Measurements from ENCODE around the gene TMPRSS13.

The TMPRSS13 gene

DNA sequence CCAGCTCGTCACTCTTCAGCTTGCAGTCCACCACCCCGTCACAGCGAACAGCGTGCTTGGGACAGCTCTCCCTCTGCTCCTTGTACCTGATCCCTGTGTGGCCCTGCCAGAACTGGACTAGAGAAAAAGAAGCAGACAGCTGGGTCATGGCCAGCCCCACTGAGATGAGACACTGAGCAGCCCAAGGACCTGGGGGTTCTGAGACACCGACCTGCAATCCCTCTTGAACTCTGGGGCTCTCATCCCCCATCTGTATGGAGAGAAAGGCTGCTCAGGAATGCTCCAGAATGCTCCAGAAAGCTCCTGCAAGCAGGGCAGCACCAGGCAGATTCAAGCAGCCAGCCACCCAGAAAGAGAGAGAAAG lies 14.8 kb downstream of the TMPRSS13 start:
- no peak for DNase-seq (ENCODE audit: low read depth, low spot score)

DNA sequence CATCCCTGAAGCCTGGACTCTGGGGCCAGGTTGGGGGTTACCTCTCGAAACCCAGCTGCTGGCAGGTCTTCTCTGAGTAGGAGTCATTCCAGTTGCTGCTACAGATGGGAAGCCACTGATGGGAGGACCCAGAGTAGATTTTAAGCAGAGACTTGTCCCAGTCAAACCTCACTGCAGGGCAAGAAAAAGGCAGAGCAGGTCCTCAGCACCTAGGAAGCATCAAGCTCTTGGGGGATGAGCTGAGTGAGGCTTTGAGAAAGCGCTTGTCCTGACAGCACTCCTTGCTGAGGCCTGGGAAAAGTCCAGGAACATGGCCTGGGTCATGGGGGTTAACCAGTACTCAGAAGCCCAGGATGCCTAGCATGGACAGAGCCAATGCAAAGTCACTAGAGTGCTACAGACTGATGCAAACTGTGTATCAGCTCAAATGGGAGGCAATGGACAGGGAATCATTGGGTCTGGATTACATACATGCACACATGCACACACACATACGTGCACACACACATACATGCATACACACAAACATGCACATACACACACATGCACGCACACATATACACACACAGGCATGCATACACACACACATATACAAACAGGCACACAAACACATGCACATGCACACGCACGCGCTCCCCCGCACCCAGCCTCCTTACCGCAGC lies 15.3 kb downstream of the TMPRSS13 start:
- DNase-seq (ENCODE audit: low read depth, low spot score), result no peak

DNA sequence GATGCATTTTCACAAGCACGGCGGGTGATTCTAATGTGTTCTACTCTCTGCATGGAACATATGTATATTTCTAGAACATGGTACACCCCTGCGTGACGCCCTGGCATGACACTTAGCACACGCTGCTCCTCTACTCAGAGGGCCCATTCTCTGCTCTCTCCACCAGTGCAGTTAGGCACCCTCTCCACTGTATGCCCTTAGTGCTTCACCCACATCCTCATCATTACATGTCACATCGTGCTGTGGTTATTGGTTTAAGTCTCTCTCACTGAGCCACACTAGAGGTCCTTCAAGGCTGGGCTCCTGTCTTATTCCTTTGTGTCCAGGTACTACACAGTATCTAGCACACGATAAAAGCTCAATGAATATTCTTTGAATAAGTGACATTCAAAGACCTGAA lies 16.7 kb downstream of the TMPRSS13 start:
- DNase-seq (ENCODE audit: low read depth, low spot score), result no peak

DNA sequence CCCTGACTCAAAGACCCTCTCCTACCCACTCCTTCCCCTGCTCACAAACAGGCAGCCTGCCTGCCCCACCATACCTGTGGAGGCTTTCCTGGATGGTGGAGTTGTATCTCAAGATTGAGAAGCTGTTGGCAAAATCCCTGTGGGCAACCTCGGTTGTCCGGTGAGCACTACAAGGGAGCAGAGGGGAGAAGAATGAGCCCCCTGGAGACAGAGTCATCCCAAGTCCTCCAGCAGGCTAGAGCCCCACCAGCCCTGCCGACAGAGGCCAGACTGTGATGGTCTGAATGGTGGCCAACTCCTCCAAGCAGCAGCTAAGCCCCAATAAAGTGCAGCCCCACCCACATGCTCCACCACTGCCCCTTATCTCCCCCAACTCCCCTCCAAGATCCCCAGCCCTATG lies 17.5 kb downstream of the TMPRSS13 start:
- DNase-seq (ENCODE audit: low read depth, low spot score), result no peak

DNA sequence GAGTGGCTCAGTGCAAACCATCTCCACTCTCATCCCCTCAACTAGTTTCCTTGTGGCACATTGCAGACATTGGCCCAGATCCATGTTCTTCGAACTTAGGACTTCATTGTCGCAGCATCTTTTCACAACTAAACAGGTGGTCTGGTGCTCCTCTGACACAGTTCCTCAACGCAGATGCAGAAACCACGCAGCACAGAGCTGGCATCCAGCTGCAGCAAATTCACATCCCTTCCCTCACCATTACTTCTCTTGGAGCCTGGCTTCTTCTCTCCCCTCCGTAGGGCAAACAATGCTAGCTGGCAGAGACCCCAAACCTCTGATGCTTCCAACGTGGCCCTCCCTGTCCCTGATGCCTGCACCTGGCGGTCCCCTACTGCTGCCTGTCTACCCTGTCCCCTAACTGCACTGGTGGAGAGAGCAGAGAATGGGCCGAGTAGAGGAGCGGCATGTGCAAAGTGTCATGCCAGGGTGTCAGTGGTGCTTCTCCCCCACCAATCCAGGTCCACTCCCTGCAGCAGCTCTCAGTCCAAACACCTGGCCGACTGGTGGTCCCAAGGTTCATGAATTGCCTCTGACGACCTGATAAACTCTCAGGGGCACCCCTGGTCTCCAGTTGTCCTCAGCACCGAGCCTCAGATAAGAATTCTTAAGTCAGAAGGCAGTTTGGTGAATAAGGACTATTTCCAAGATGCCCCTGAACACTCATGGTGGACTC lies 18.1 kb downstream of the TMPRSS13 start:
- no peak for DNase-seq (ENCODE audit: low read depth, low spot score)

DNA sequence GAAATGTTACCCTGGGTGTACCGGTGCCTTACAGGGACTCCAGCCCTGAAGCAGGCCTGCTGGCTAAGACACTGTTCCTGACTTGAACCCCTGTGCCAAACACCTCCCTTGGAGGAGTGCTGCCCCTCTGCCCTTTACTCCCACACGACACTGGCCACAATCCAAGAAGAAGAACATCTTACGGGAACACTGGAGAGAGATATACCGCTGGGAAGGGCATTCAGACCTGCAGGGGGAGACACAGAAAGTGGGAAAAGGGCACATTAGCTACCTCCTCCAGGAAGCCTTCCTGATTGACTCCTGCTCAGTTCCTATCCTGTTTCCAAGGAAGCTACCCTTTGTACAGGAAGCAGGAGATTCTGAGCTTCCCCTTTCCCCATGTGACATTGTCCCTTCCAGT lies 18.7 kb downstream of the TMPRSS13 start:
- no peak for DNase-seq (ENCODE audit: low read depth, low spot score)

DNA sequence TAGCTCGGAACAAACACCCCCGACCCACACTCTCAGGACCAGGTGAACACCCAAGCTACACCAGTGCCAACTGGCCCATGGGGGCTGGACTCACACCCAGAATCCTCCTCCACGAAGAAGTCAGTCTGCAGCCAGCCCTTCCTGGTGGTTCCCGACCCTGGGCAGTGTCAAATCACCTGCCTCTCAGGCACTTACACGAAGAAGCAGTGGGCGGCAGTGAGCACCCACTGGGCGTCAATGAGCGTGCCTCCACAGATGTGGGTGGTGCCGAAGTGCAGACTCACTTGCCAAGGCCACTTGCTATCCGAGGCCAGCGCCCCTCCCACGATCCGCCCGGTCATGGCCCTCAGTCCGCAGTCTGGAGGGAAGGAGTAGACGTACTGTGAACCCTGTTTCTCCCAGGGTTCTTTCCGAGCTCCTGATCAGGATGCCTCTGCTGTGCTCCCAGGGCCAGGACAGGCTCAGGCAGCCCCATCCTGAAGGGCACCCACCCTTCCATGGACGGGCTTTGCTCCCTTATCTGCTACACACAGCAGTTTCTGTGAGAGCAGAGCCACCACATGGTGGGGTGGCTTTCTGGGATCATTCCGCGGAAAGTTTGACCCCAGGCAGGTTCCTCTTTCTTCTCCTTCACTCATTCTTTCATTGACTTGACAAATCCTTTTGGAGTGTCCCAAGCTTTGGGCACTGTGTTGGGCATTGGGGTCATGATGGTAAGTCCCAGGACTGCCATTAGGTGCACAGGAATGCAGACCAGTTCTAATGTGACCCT lies 19.4 kb downstream of the TMPRSS13 start:
- DNase-seq (ENCODE audit: low read depth, low spot score), result no peak

DNA sequence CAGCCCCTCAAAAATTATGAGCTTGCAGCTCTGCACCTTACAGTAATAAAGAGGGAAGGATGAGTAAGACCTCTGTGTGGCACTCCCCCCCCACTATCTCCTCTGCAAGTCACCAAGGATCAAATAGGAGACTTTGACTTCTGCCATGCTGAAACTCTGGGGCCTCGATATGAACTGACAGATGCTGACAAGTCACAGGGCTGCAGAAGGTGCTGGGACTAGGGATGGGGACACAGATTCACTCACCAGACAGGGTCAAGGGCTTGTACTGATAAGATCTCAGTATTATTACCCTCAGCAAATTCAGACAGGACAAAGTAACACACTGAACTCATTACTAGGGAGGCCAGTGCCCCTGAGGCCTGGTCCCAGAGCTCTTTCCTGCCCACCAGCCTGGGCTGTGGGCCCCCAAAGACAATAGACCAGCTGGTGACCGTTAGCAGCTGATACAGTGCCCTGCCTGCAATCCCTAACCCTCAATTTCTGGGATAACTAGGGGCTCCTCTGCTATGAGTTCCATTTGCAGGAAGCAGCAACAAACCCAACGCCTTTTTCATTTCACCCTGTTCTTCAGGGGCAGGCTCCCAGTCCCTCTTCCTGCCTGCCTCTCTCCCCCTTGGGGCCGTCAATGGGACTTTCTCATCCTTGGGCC lies 20.1 kb downstream of the TMPRSS13 start:
- DNase-seq (ENCODE audit: low read depth, low spot score), result no peak

DNA sequence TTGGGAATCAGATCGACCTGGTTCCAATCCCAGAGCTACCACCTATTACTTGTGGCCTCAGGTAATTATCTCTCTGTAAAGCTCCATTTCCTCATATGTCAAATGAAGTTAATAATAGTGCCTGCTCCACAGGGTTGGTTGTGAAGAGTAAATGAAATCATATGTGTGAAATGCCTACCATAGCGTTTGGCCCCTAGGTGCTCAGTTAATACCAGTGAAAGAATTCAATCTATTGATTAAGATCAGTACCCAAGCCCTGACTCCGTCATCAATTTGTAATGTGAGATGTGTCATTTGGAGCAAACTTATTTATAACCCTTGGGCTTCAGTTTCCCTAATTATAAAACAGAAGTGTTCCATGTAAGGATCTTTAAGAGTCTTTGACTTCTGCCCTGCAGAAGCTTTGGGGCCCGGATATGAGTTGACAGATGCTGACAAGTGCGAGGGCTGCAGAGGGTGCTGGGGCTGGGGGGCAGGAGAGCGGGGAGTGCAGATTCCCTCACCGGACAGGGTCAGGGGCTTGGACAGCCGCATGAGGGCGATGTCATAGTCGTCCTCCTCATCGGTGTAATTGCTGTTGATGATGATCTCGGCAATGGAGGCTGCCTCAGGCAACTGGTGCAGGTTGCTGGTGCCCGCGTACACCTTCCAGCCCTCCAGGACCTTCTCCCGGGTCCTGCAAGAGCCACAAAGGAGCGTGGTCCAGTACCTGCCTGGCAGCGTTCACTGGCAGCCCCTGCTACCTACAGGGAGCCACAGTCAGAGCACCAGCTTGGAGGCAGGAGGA lies 20.9 kb downstream of the TMPRSS13 start:
- DNase-seq (ENCODE audit: low read depth, low spot score), result no peak

DNA sequence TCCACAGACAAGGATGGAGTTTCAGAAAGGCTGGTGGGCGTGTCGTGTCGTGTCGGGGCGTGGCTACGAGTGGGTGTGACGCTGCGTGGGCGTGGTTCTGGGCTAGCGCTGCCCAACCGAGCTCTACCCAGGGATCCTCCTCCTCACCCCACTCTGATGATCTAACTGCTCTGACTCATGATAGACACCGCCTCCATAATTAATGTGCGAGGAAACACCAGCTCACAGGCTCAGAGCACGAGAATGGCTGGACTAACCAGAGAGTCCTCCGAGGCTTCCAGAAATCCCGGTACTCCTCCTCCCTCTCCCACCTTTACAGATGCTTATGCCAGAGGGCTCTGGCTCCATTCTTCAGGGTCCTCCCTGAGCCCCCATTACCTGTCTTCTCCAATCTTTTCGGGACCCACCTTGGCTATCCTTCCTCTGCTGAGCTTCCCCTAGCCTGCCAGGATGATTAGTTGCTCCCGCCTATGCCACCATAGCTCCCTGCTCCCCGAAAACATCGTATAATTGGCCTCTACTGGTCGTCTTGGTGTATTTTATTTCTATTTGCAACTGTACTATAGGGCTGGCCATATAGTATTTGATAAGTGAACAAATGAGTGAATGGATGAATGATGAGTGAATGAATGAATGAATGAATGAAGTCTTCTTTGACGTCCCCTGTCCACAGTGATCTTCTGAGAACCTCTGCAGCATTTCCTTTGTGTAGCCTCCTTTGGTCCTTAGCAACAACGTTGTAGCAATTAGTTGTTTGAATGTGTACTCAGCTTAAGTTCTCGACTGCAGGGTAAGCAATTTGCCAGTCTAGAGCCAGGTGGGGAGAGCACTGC lies 21.7 kb downstream of the TMPRSS13 start:
- peak; percentile 56 for DNase-seq (ENCODE audit: low read depth, low spot score)

DNA sequence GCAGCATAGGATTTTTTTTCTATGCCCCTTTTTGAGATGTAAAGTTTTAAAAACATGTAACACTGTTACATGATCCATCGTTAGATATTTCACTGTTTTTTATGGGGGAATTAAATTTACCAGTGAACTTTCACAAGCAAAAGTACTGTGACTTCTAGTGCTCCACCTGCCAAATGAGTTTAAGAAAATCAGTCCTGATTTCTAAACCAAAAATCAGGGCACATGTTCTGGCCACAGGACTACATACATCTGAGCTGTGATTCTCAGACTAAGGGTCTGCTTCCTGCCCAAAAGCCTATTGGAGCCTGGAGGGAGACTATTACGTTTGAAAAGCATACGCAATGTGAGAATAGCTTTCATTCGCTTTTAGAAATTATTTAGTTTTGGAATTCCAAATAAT lies 22.5 kb downstream of the TMPRSS13 start:
- DNase-seq (ENCODE audit: low read depth, low spot score), result no peak

DNA sequence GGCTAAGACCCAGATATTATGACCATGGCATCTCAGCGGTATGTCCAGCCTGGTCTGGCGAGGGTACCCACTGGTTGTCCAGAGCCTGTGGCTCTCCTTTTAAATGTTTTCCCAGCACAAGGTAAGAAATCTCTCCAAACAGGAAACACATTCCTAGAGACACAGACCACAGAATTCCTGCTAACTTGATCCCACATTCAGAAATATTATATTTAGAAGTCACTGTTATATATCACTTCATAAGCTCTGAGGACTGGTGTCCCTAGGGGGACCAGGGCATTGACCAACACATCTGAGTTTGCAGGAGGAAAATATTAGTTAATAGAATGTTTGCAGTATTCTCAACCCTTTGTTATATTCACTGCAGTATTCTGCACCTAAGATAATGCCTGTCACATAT lies 23.1 kb downstream of the TMPRSS13 start:
- no peak for DNase-seq (ENCODE audit: low read depth, low spot score)

DNA sequence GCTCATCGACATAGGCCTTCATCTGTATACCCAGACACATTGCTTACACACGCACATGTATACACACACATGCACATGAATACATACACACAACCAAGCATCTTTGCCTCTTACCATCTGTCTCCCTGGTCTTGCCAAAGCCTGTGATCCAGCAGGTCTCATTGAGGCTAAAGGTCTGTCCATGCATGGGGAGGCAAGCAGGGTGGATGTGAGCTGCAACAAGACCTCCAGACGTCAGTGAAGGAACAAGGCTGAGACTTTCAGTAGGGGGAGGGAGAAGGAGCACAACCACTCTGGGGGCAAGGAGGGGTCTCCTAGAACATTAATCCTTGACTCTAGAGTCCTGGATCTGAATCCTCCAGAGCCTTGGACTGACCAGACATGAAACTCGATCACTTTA lies 23.7 kb downstream of the TMPRSS13 start:
- DNase-seq (ENCODE audit: low read depth, low spot score), result no peak

DNA sequence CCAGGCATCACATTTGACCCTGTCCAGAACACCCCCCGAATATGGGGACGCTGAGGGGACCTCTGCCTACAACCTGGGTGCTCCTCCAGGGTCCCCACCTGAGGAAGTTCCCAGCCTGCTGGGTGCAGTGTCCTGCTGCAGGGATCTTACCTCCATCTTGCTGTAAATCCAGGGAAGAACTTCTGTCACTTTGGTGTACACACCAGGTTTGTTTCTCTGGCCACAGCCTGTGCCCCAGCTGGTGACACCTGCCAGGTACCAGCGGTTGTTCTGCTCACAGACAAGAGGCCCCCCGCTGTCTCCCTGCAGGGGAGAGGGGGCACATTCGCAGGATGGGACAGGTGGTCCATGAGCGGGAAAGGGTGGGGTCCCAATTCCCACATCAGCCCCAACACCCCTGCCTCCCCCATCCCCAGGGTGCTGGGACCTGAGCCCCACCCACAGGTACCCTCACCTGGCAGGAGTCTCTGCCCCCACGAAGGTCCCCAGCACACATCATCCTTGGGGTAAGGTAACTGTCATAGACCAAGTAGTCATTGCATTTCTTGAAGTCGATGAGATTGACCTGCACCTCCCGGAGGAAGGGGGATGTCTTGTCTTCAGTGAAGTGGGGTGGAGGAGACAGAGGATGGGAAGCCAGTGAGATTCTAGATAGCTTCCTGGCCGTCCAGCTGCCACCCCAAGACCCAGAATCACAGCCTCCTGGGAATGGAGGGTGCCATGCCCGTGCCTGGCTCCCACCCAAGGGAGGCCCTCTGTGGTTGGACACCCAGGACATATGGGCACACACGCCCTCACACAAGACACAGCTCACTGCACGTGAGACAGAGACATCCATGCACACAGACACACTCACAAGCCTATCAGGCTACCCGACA lies 25.5 kb downstream of the TMPRSS13 start:
- no peak for DNase-seq (ENCODE audit: low read depth, low spot score)

DNA sequence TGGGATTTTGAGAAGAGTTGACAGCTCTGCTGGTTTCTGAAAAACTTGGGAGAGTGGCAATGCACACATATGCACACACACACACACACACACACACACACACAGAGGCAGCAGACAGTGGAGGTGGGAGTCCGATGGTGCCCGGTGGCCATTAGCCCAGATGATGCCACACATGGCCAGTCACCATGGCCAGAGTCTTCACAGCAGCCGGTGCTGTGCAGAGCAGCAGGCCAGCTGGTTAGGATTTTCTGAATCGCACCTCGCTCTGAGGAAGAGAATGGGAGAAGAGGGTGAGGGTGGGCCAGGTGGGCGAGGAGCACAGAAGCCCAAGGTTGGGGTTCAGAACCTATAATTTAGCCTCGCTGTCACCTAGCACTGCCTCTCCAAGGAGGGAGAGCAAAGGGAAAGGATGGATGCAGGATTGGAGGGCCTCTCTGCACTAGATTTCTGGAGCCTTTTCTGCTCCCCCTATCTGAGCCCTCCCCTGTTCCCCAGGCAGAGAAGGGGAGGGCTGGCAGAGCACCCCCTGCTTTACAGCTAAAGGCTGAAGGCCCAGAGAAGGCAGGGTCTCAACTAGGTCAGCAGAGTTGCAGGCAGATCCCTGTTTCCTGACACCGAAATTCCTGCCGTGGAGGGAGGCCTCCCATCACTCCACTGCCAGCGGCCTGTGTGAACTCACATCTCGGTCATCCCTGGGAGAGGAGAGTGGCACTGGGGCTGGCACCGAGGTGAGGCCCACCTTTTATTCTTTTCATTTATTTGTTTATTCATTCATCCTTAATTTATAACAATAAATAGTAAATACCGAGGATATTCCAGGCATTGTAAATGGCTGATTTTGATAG lies 27.0 kb downstream of the TMPRSS13 start:
- no peak for DNase-seq (ENCODE audit: low read depth, low spot score)

DNA sequence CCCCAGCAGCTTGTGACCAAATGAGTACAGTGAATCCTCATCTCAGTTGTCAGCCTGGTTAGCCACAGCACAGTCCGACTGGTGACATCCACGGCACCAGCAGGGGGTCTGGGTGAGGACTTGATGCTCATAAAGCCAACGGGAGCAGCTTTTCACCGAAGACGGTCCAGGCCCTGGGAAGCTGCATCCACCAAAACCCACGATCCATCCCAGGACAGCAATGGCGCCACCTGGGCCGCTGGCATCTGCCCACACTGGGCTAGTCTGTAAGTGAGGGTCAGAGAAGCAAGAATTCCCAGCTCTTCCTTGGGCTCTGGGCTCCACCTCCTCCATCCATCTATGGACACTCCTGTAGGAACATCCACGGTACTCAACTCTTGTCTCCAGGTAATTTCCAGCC lies 27.6 kb downstream of the TMPRSS13 start:
- DNase-seq (ENCODE audit: low read depth, low spot score), result no peak

DNA sequence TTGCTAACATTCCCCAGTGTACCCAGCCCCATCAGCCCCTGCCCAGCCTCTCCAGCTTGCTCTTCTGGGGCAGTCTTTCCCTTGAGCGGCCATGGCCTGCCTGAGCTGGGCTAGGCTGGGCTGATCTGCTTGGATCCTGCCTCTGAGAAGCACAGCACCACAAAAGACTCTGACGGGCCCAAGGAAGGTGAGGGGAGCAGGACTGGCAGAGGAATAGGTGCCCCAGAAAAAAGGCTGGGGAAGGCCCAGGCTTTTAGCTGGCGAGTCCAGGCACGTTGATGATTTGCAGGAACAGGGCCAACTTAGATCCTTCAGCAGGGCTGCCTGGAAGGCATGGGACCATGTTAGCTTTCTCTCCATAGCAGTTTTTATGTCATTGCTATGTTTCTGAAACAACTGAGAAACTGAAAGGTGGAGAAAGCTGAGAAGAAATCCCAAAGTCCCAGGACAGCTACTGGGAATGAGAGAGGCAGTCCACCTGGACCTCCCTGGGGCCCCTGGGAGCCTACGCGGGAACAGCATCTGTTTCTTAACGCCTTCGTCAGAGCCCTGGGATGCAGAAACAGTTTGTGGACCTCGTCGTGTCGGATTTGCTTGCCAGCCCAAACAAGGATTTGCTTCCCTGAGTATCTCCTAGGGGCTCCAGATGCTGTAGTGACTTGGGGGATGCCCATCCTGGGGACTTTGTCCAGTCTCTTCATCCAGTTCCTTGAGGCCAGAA lies 28.3 kb downstream of the TMPRSS13 start:
- no peak for DNase-seq (ENCODE audit: low read depth, low spot score)

DNA sequence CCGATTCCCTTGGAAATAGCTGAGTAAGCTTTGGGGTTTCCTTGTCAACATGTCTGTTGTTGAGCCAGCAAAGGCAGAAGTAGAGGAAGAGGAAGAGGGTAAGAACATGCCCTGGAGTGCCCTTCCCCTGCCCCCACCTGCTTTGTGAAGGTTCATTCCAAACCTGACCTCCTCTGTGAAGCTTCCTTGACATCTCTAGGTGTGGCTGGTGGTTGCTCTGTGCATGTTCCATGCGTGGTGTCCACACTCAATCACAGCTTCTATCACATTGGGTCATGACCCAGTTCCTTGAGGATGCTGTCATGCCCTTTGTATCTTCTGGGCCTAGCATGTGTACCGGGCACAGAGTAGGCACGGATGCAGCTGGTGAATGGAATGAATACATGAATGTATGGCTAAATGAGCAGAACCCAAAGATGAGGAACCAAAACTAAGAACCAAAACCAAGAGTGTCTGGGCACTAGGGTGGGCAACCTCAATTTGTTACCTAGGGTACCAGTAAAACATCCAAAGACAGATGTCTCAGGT lies 29.0 kb downstream of the TMPRSS13 start:
- no peak for DNase-seq (ENCODE audit: low read depth, low spot score)
